ENCODE data around the gene GARRE1.
A peak's percentile ranks its signal among the peaks of the same experiment; 100 is the strongest.

DNA sequence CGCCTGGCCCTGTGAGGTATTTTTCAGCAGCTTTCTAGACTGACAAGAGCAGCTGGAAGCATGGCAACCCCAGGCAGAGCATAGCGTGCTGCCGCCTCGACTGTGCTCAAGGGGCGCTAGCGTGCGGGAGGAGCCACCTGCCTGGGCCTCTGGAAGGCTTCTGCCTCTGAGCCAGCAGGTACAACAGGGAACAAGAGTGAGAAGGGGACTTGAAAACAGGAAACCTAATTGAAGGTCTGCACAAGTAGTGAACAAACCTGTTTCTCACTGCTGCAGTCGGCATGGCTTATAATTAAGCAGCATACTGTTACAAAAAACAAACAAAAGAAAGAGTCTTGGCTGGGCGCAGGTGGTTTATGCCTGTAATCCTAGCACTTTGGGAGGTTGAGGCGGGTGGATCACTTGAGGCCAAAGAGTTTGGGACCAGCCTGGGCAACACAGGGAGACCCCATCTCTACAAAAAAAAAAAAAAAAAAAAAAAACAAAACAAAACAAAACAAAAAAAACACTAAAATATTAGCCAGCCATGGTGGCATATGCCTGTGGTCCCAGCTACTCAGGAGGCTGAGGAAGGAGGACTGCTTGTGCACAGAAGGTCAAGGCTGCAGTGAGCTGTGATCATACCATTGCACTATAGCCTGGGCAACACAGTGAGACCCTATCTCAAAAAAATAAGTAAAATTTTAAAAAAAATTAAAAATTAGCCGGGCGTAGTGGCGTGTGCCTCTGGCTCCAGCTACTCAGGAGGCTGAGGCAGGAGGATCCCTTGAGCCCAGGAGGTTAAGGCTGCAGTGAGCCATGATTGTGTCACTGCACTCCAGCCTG is 12.6 kb upstream of the GARRE1 start:
- TF ChIP-seq EP300 (IDR thresholded peaks at IDR 0.05) = no peak
- TF ChIP-seq CHD2 (IDR thresholded peaks at IDR 0.05; ENCODE audit: low read length, partially characterized antibody) = no peak
- TF ChIP-seq, protein P1, sequence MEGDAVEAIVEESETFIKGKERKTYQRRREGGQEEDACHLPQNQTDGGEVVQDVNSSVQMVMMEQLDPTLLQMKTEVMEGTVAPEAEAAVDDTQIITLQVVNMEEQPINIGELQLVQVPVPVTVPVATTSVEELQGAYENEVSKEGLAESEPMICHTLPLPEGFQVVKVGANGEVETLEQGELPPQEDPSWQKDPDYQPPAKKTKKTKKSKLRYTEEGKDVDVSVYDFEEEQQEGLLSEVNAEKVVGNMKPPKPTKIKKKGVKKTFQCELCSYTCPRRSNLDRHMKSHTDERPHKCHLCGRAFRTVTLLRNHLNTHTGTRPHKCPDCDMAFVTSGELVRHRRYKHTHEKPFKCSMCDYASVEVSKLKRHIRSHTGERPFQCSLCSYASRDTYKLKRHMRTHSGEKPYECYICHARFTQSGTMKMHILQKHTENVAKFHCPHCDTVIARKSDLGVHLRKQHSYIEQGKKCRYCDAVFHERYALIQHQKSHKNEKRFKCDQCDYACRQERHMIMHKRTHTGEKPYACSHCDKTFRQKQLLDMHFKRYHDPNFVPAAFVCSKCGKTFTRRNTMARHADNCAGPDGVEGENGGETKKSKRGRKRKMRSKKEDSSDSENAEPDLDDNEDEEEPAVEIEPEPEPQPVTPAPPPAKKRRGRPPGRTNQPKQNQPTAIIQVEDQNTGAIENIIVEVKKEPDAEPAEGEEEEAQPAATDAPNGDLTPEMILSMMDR (IDR thresholded peaks at IDR 0.05) = peak; percentile 33; the same call in 2 of the 3 replicates
- TF ChIP-seq ESRRA (IDR thresholded peaks at IDR 0.05; ENCODE audit: borderline replicate concordance, low read length) = no peak
- TF ChIP-seq, protein P2, sequence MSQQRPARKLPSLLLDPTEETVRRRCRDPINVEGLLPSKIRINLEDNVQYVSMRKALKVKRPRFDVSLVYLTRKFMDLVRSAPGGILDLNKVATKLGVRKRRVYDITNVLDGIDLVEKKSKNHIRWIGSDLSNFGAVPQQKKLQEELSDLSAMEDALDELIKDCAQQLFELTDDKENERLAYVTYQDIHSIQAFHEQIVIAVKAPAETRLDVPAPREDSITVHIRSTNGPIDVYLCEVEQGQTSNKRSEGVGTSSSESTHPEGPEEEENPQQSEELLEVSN (IDR thresholded peaks at IDR 0.05; ENCODE audit: borderline replicate concordance, low read depth) = no peak
- TF ChIP-seq SREBF2 (IDR thresholded peaks at IDR 0.05) = no peak
- peak; percentile 11 to 49; a peak in 2 of 5 replicates for TF ChIP-seq RAD21 (conservative IDR thresholded peaks at IDR 0.05 in 1 of 2, IDR thresholded peaks at IDR 0.05 in 1 of 2)
- TF ChIP-seq MAFK (IDR thresholded peaks at IDR 0.05; ENCODE audit: partially characterized antibody) = no peak

All from A549 (cell line).